Erythroblast (primary cell): ENCODE results near the gene SHISA6.

Experiments used
- GATA1 ChIP-seq: IDR thresholded peaks from 2 replicates; pipeline ENCODE4 v1.6.1; 2011; ENCODE audit warnings: low read depth, mild to moderate bottlenecking, control low read depth, low read length, moderate library complexity
- POLR2A ChIP-seq: IDR thresholded peaks from 2 replicates; pipeline ENCODE4 v1.6.1; 2011; ENCODE audit warnings: mild to moderate bottlenecking, low read length

- TF ChIP-seq POLR2A (no peak), GATA1 (no peak)
Observed at GRCh38 chr17:11499881-11500280, 258.9 kb downstream of the SHISA6 start.
